H1 (cell line): ENCODE results near the gene AGPAT2. TPM values are rescaled to one million over a fixed set of nuclear protein-coding genes. Genes with fewer than 3 reads are reported as not detected.

ENCODE experiments used
- CTCF ChIA-PET: fragments of 300-600 bp; sonication (Branson Sonifier 250); formaldehyde crosslinking; loops from one replicate; lab custom pipeline; 2021; ENCODE audit not compliant: partially characterized antibody; lab: Charles Lee
- POLR2A ChIA-PET: fragments of 300-600 bp; sonication (Branson Sonifier 250); formaldehyde crosslinking; loops from one replicate; lab custom pipeline; 2021; ENCODE audit warnings: inconsistent platforms; ENCODE audit not compliant: partially characterized antibody; lab: Charles Lee
- DNase-seq, 2 experiments: peaks; one replicate each; pipeline versions ENCODE4 v3.0.0 to v3.0.0-alpha.2; 2010 to 2022; ENCODE audit warnings: low spot score in 2 of 2, low read depth in 1 of 2, mixed read lengths in 1 of 2
- FAIRE-seq: peaks from 2 replicates; lab custom pipeline; 2011; peaks lifted over from hg19 to GRCh38; lab: Jason Lieb, UNC
- H2AFZ ChIP-seq: 2 replicates; pipeline ENCODE4 v1.8.1; 2012; ENCODE audit warnings: low read length, inconsistent platforms
- H2AK5ac ChIP-seq: 2 replicates; pipeline ENCODE4 v1.6.1; 2013; ENCODE audit warnings: low read depth, low read length
- H2BK120ac ChIP-seq: replicated peaks from 2 replicates; pipeline ENCODE3; 2013; ENCODE audit warnings: low read depth, low read length, inconsistent platforms
- H2BK12ac ChIP-seq: 2 replicates; pipeline ENCODE4 v1.6.1; 2013; ENCODE audit warnings: low read depth, low read length
- H2BK15ac ChIP-seq: 2 replicates; pipeline ENCODE4 v1.6.1; 2013; ENCODE audit warnings: low read length
- H2BK20ac ChIP-seq: 2 replicates; pipeline ENCODE4 v1.6.1; 2013; ENCODE audit warnings: low read length
- H2BK5ac ChIP-seq: 2 replicates; pipeline ENCODE4 v1.6.1; 2013; ENCODE audit warnings: low read depth, low read length
- H3K14ac ChIP-seq: 2 replicates; pipeline ENCODE4 v1.6.1; 2013; ENCODE audit warnings: inconsistent platforms; ENCODE audit not compliant: insufficient read length
- H3K18ac ChIP-seq: 2 replicates; pipeline ENCODE4 v1.6.1; 2013; ENCODE audit warnings: low read length; ENCODE audit errors: extremely low read depth
- H3K23ac ChIP-seq: 2 replicates; pipeline ENCODE4 v1.6.1; 2013; ENCODE audit warnings: inconsistent platforms; ENCODE audit not compliant: insufficient read length
- H3K23me2 ChIP-seq: 2 replicates; pipeline ENCODE4 v1.6.1; 2013; ENCODE audit warnings: low read depth, low read length
- H3K27ac ChIP-seq: 2 replicates; pipeline ENCODE4 v1.6.1; 2011; ENCODE audit warnings: low read depth, low read length, inconsistent platforms
- H3K27me3 ChIP-seq, 4 experiments: replicated peaks in 1 of 4; 1 replicate in 1 of 4; 2 replicates in 3 of 4; pipeline versions ENCODE4 v1.6.1 to v1.8.1; 2011 to 2013; ENCODE audit warnings: low read length in 3 of 4, mild to moderate bottlenecking in 3 of 4, inconsistent platforms in 2 of 4, mixed read lengths in 2 of 4, moderate library complexity in 1 of 4; ENCODE audit not compliant: control insufficient read depth in 3 of 4, insufficient read depth in 3 of 4; ENCODE audit errors: extremely low read depth in 1 of 4
- H3K36me3 ChIP-seq, 4 experiments: 2 replicates each; pipeline versions ENCODE4 v1.6.1 to v1.8.1; 2011 to 2013; ENCODE audit warnings: mild to moderate bottlenecking in 4 of 4, low read length in 3 of 4, moderate library complexity in 2 of 4, control low read depth in 1 of 4, inconsistent platforms in 1 of 4; ENCODE audit not compliant: insufficient read depth in 4 of 4, control insufficient read depth in 2 of 4
- H3K4ac ChIP-seq: replicated peaks from 2 replicates; pipeline ENCODE3; 2013; ENCODE audit warnings: low read length, low read depth, mixed read lengths, inconsistent platforms; ENCODE audit not compliant: insufficient read length
- H3K4me1 ChIP-seq, 4 experiments: replicated peaks in 1 of 4; 1 replicate in 1 of 4; 2 replicates in 3 of 4; pipeline versions ENCODE4 v1.6.1 to v1.8.1; 2011 to 2013; ENCODE audit warnings: low read length in 3 of 4, inconsistent platforms in 2 of 4, mixed read lengths in 1 of 4; ENCODE audit not compliant: insufficient read depth in 4 of 4, control insufficient read depth in 3 of 4
- H3K4me2 ChIP-seq, 2 experiments: 2 replicates each; pipeline versions ENCODE4 v1.6.1 to v1.8.1; 2011 to 2013; ENCODE audit warnings: low read depth in 2 of 2, low read length in 2 of 2, control low read depth in 1 of 2, inconsistent platforms in 1 of 2, mild to moderate bottlenecking in 1 of 2; ENCODE audit not compliant: insufficient read depth in 1 of 2
- H3K4me3 ChIP-seq, 4 experiments: fragments of 200-600, 300-600 bp in 1 of 4; sonication (generic), shearing (Covaris generic), sonication (Bioruptor Twin) in 1 of 4; 2 replicates each; pipeline versions ENCODE4 v1.5.1 to v1.8.1; 2011 to 2016; ENCODE audit warnings: low read length in 4 of 4, low read depth in 3 of 4, control low read depth in 2 of 4, inconsistent platforms in 2 of 4, mild to moderate bottlenecking in 2 of 4, mixed read lengths in 1 of 4, moderate library complexity in 1 of 4; ENCODE audit not compliant: insufficient read depth in 2 of 4; ENCODE audit errors: extremely low read depth in 1 of 4
- H3K56ac ChIP-seq: replicated peaks from 2 replicates; pipeline ENCODE3; 2013; ENCODE audit warnings: low read depth, mild to moderate bottlenecking, mixed read lengths, low read length, inconsistent platforms; ENCODE audit not compliant: insufficient read length
- H3K79me1 ChIP-seq: 2 replicates; pipeline ENCODE4 v1.6.1; 2013; ENCODE audit warnings: low read depth, low read length, control low read depth
- H3K79me2 ChIP-seq, 2 experiments: 2 replicates each; pipeline versions ENCODE4 v1.6.1 to v1.8.1; 2012 to 2013; ENCODE audit warnings: low read length in 2 of 2, mild to moderate bottlenecking in 2 of 2, inconsistent platforms in 1 of 2; ENCODE audit not compliant: insufficient read depth in 2 of 2, control insufficient read depth in 1 of 2
- H3K9ac ChIP-seq, 4 experiments: replicated peaks in 1 of 4; 1 replicate in 1 of 4; 2 replicates in 3 of 4; pipeline versions ENCODE4 v1.6.1 to v1.8.1; 2011 to 2013; ENCODE audit warnings: low read depth in 3 of 4, low read length in 3 of 4, control low read depth in 2 of 4, mild to moderate bottlenecking in 2 of 4, moderate library complexity in 2 of 4, inconsistent platforms in 1 of 4; ENCODE audit errors: extremely low read depth in 1 of 4
- H3K9me3 ChIP-seq, 2 experiments: 2 replicates each; pipeline versions ENCODE4 v1.6.1 to v1.8.1; 2012 to 2013; ENCODE audit warnings: mild to moderate bottlenecking in 2 of 2, moderate library complexity in 2 of 2, control low read depth in 1 of 2, inconsistent platforms in 1 of 2, low read depth in 1 of 2, low read length in 1 of 2, mixed read lengths in 1 of 2; ENCODE audit not compliant: insufficient read depth in 2 of 2
- H4K20me1 ChIP-seq, 2 experiments: replicated peaks in 1 of 2; 2 replicates each; pipeline versions ENCODE3 to v1.8.1; 2011 to 2013; ENCODE audit warnings: inconsistent platforms in 2 of 2, low read length in 2 of 2, mild to moderate bottlenecking in 1 of 2; ENCODE audit not compliant: insufficient read depth in 2 of 2, control insufficient read depth in 1 of 2
- H4K5ac ChIP-seq: 2 replicates; pipeline ENCODE4 v1.6.1; 2013; ENCODE audit warnings: low read length, low read depth, mixed read lengths, inconsistent platforms; ENCODE audit not compliant: insufficient read length
- H4K8ac ChIP-seq: 2 replicates; pipeline ENCODE4 v1.8.0; 2013; ENCODE audit warnings: mild to moderate bottlenecking, moderate library complexity, low read length, inconsistent platforms; ENCODE audit not compliant: insufficient read depth; ENCODE audit errors: extremely low read depth
- H4K91ac ChIP-seq: replicated peaks from 2 replicates; pipeline ENCODE3; 2013; ENCODE audit warnings: low read length, mixed read lengths, inconsistent platforms; ENCODE audit not compliant: insufficient read length
- JUN ChIP-seq: IDR thresholded peaks from 2 replicates; pipeline ENCODE4 v1.6.1; 2011; ENCODE audit warnings: low read depth, mild to moderate bottlenecking, improper control_type of control experiment, low read length
- SP4 ChIP-seq: IDR thresholded peaks from 2 replicates; pipeline ENCODE4 v1.6.1; 2012; ENCODE audit warnings: low read length, inconsistent platforms
- WGBS, 2 experiments: shearing (Covaris generic) in 1 of 2; methylation state at CpG; one replicate each; pipeline versions ENCODE4 v1.1.6 to v1.1.7; 2013 to 2015; ENCODE audit warnings: low lambda C conversion rate in 2 of 2, mixed read lengths in 2 of 2, inconsistent platforms in 1 of 2, low coverage in 1 of 2, missing lambda C conversion rate in 1 of 2; ENCODE audit not compliant: insufficient replicate concordance in 2 of 2, insufficient coverage in 1 of 2, insufficient read length in 1 of 2; ENCODE audit errors: extremely low coverage in 1 of 2, missing lambda C conversion rate in 1 of 2; 5-methylcytosine and 5-hydroxymethylcytosine counted together
- polyA plus RNA-seq, 7 experiments: library from polyadenylated mRNA; depleted of rRNA in 3 of 7; stranded (reverse) in 5 of 7; unstranded in 2 of 7; fragments of >200 nt in 5 of 7; fragments of 200-250 nt in 2 of 7; gene quantifications; 1 replicate in 5 of 7; 2 replicates in 1 of 7; 4 replicates in 1 of 7; pipeline versions ENCODE4 v1.2.1 to v1.2.3, GENCODE V29; 2011 to 2013; ENCODE audit warnings: missing spikeins in 2 of 7, mixed read lengths in 2 of 7
- total RNA-seq: library from RNA; stranded (reverse); fragmentation: NEBNext Ultra II Directional; extraction: Animal tissue kit (Norgen Biotek cat#: 25700); gene quantifications from 2 replicates; pipeline ENCODE4 v1.2.1, GENCODE V29; 2021

Gene AGPAT2
- total and polyA plus RNA-seq, 2 of the 8 experiments (the other 6 are each of a cell fraction or from before 2014, with no cell fraction given): 31.6 to 37.6 TPM

DNA sequence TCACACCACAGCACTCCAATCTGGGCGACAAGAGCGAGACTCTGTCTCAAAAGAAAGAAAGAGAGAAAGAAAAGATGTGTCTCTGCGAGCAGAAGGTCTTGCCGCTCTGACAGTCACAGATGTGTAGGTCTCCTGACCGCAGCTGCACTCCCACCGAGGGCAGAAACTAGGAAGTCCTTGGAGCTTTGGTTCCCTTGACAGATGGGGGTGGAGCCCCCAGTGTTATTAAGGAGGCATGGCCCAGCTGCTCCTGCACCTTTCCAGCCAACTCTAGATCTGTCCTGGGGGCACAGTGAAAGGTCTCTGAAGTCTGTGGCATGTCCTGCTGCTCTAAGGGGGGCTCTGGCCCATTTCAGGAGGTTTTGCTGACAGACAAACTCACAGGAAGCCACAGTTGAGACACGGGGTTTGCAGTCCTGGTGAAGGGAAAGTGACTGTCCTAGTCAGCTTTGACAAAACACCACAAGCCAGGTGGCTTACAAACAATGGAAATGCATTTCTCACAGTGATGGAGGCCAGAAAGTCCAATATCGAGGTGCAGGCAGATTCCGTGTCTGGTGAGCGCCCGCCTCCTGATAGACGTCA, 16.1 kb upstream of the AGPAT2 start:
- H3K79me1 ChIP-seq: no peaks in the 10 kb centered on the region
- H2BK20ac ChIP-seq: no peak overlapping the region
- no peak overlapping the region for H2BK5ac ChIP-seq
- no peak overlapping the region for H4K91ac ChIP-seq
- H3K27ac ChIP-seq: no peak overlapping the region
- no peak overlapping the region for H2BK12ac ChIP-seq
- no peaks in the 10 kb centered on the region for H3K23me2 ChIP-seq
- no peak overlapping the region for H4K8ac ChIP-seq
- H4K20me1 ChIP-seq: no peaks in the 10 kb centered on the region
- H4K5ac ChIP-seq: no peak overlapping the region
- no peaks in the 10 kb centered on the region for H3K36me3 ChIP-seq
- no peak overlapping the region for H3K14ac ChIP-seq
- FAIRE-seq (no peak), DNase-seq (no peak)
- H3K56ac ChIP-seq: no peak overlapping the region
- H3K4me1 ChIP-seq: peaks cover 0 to 7% (median 1%) of the 10 kb centered on the region in 4 experiments; a peak in 3 of 7 replicates
- ChIA-PET CTCF (interaction anchor here (1.4 to 1.6 kb wide), 3 partner anchors 9 to 332 kb away, joined by 3 to 5 read pairs (median 3); no protein-coding TSS in a partner anchor), POLR2A (interaction anchor here (1.2 kb wide), 1 partner anchor 15 kb away, joined by 4 read pairs; no protein-coding TSS in a partner anchor)
- no peaks in the 10 kb centered on the region for H3K79me2 ChIP-seq
- H3K27me3 ChIP-seq: peaks cover 0 to 2% (median 0%) of the 10 kb centered on the region in 4 experiments; a peak in 2 of 7 replicates
- no peak overlapping the region for H2BK15ac ChIP-seq
- no peak overlapping the region for H3K23ac ChIP-seq
- H3K9me3 ChIP-seq: no peaks in the 10 kb centered on the region
- H2BK120ac ChIP-seq: no peak overlapping the region
- H3K4ac ChIP-seq: no peak overlapping the region
- no peak overlapping the region for H3K18ac ChIP-seq
- no peak overlapping the region for H3K4me2 ChIP-seq
- H2AFZ ChIP-seq: no peak overlapping the region
- H2AK5ac ChIP-seq: no peak overlapping the region
- H3K9ac ChIP-seq: no peak overlapping the region
- no peak overlapping the region for H3K4me3 ChIP-seq
- WGBS, 2 experiments: 96% methylated on average over 12 of the region's 12 CpGs; no CpG with 5 or more reads in 1 of the 2 experiments
- TF ChIP-seq SP4 (no peak), JUN (no peak)
